HCT116 (cell line): ENCODE measurements around the gene OR9Q1. TPM values are rescaled to one million over a fixed set of nuclear protein-coding genes. Genes with fewer than 3 reads are reported as not detected.

Experiments
- ATAC-seq: fragments of 200-7000 bp; cut with Tn5 transposase; 2 replicates; pipeline ENCODE4 v1.9.1; 2020; ENCODE audit warnings: mild to moderate bottlenecking, moderate library complexity
- BruUV-seq: library from RNA; stranded (reverse); fragments of 400-500 nt; replicated peaks from 2 replicates; lab custom pipeline; 2021; lab: Mats Ljungman, UMichigan
- CTCF ChIA-PET: fragments of 300-600 bp; sonication (Branson Sonifier 250); formaldehyde crosslinking; loops from one replicate; lab custom pipeline; 2021; ENCODE audit warnings: antibody characterized with exemption; lab: Charles Lee
- POLR2A ChIA-PET: fragments of 300-600, 350-600 bp; sonication (Branson Sonifier 250); formaldehyde crosslinking; loops from one replicate; lab custom pipeline; 2021; ENCODE audit warnings: antibody characterized with exemption; lab: Charles Lee
- RAD21 ChIA-PET, 2 experiments: fragments of 300-600 bp; sonication (Branson Sonifier 250); formaldehyde crosslinking; loops; one replicate each; lab custom pipeline; 2023; ENCODE audit warnings: low total read pairs in 2 of 2; ENCODE audit not compliant: uncharacterized antibody in 2 of 2, unreplicated experiment in 2 of 2, low non-redundant PET in 1 of 2; lab: Charles Lee
- DNase-seq: peaks from one replicate; pipeline ENCODE4 v3.0.0-alpha.2; 2010; ENCODE audit warnings: low read depth, low spot score
- H2AFZ ChIP-seq: fragments of 200-600 bp; shearing (Covaris generic), sonication (generic); 2 replicates; pipeline ENCODE4 v1.6.1; 2017; ENCODE audit warnings: low read depth, mixed run types, mixed read lengths, antibody characterized with exemption, low read length; ENCODE audit not compliant: poor library complexity, severe bottlenecking
- H3K27ac ChIP-seq: 2 replicates; pipeline ENCODE4 v1.5.1; 2012; ENCODE audit warnings: low read depth, low read length
- H3K27me3 ChIP-seq: fragments of 200-600 bp; sonication (generic); 2 replicates; pipeline ENCODE4 v1.6.1; 2016; ENCODE audit warnings: mixed run types, low read length, mixed read lengths; ENCODE audit not compliant: insufficient read depth
- H3K36me3 ChIP-seq, 2 experiments: fragments of 200-500 bp in 1 of 2; fragments of 200-600 bp in 1 of 2; sonication (Bioruptor generic) in 1 of 2; sonication (generic) in 1 of 2; 2 replicates each; pipeline versions ENCODE4 v1.5.1 to v1.6.1; 2014 to 2016; ENCODE audit warnings: low read length in 2 of 2, inconsistent platforms in 1 of 2, mixed read lengths in 1 of 2, mixed run types in 1 of 2; ENCODE audit not compliant: insufficient read depth in 2 of 2, control insufficient read depth in 1 of 2
- H3K4me1 ChIP-seq, 2 experiments: fragments of 200-600 bp in 1 of 2; sonication (generic) in 1 of 2; 2 replicates each; pipeline versions ENCODE4 v1.5.1 to v1.6.1; 2012 to 2017; ENCODE audit warnings: low read length in 2 of 2, inconsistent platforms in 1 of 2, mild to moderate bottlenecking in 1 of 2, mixed read lengths in 1 of 2, mixed run types in 1 of 2, moderate library complexity in 1 of 2; ENCODE audit not compliant: insufficient read depth in 2 of 2, control insufficient read depth in 1 of 2
- H3K4me2 ChIP-seq: fragments of 200-600 bp; sonication (generic); 2 replicates; pipeline ENCODE4 v1.6.1; 2017; ENCODE audit warnings: mixed run types, low read length, mixed read lengths
- H3K4me3 ChIP-seq, 2 experiments: fragments of 200-600 bp in 1 of 2; sonication (generic) in 1 of 2; replicated peaks in 1 of 2; 2 replicates each; pipeline ENCODE4 v1.5.1; 2011 to 2016; ENCODE audit warnings: low read length in 2 of 2, control low read depth in 1 of 2, low read depth in 1 of 2, mild to moderate bottlenecking in 1 of 2, mixed read lengths in 1 of 2, mixed run types in 1 of 2
- H3K79me2 ChIP-seq: fragments of 200-600 bp; sonication (generic); 2 replicates; pipeline ENCODE4 v1.6.1; 2017; ENCODE audit warnings: mild to moderate bottlenecking, mixed run types, low read length, moderate library complexity, mixed read lengths; ENCODE audit not compliant: insufficient read depth
- H3K9ac ChIP-seq: fragments of 200-600 bp; sonication (generic); 2 replicates; pipeline ENCODE4 v1.6.1; 2016; ENCODE audit warnings: low read length, mixed read lengths
- H3K9me2 ChIP-seq: fragments of 200-600 bp; sonication (generic), shearing (Covaris generic); 2 replicates; pipeline ENCODE4 v1.6.1; 2017; ENCODE audit warnings: mixed run types, mild to moderate bottlenecking, moderate library complexity; ENCODE audit not compliant: insufficient read depth
- H3K9me3 ChIP-seq, 2 experiments: fragments of 200-500 bp in 1 of 2; fragments of 200-600 bp in 1 of 2; sonication (Bioruptor generic) in 1 of 2; sonication (generic) in 1 of 2; 2 replicates each; pipeline ENCODE4 v1.6.1; 2014 to 2017; ENCODE audit warnings: low read length in 2 of 2, mixed read lengths in 2 of 2, inconsistent platforms in 1 of 2, low read depth in 1 of 2, mild to moderate bottlenecking in 1 of 2, mixed run types in 1 of 2, moderate library complexity in 1 of 2; ENCODE audit not compliant: control insufficient read depth in 1 of 2, insufficient read depth in 1 of 2
- H4K20me1 ChIP-seq: fragments of 200-600 bp; sonication (generic), shearing (Covaris generic); 2 replicates; pipeline ENCODE4 v1.6.1; 2017; ENCODE audit warnings: mixed run types, mild to moderate bottlenecking, moderate library complexity; ENCODE audit not compliant: insufficient read depth
- CBX3 ChIP-seq: IDR thresholded peaks from 2 replicates; pipeline ENCODE4 v1.6.1; 2012; ENCODE audit warnings: low read depth
- CEBPB ChIP-seq: IDR thresholded peaks from 2 replicates; pipeline ENCODE4 v1.6.1; 2012; ENCODE audit warnings: low read depth
- EGR1 ChIP-seq: IDR thresholded peaks from 2 replicates; pipeline ENCODE4 v1.6.1; 2012; ENCODE audit warnings: low read depth
- ELF1 ChIP-seq: IDR thresholded peaks from 2 replicates; pipeline ENCODE4 v1.6.1; 2012; ENCODE audit warnings: low read depth, borderline replicate concordance
- EZH2phosphoT487 ChIP-seq: fragments of 200-600 bp; IDR thresholded peaks from 2 replicates; pipeline ENCODE4 v1.6.1; 2018; ENCODE audit warnings: antibody characterized with exemption, borderline replicate concordance
- FOSL1 ChIP-seq: IDR thresholded peaks from 2 replicates; pipeline ENCODE4 v1.6.1; 2012; ENCODE audit warnings: low read depth
- JUND ChIP-seq: IDR thresholded peaks from 2 replicates; pipeline ENCODE4 v1.6.1; 2012
- POLR2A ChIP-seq: IDR thresholded peaks from 2 replicates; pipeline ENCODE4 v1.7.0; 2011; ENCODE audit warnings: borderline replicate concordance; ENCODE audit not compliant: insufficient read depth, insufficient read length; ENCODE audit errors: extremely low read depth
- POLR2AphosphoS5 ChIP-seq: IDR thresholded peaks from 2 replicates; pipeline ENCODE4 v1.6.1; 2011; ENCODE audit warnings: mild to moderate bottlenecking, low read depth, low read length, moderate library complexity
- SIN3A ChIP-seq: IDR thresholded peaks from 2 replicates; pipeline ENCODE4 v1.6.1; 2012; ENCODE audit warnings: low read depth
- SP1 ChIP-seq: IDR thresholded peaks from 2 replicates; pipeline ENCODE4 v1.6.1; 2012; ENCODE audit warnings: low read depth
- SRF ChIP-seq: IDR thresholded peaks from 2 replicates; pipeline ENCODE4 v1.6.1; 2012; ENCODE audit warnings: low read depth
- TCF7L2 ChIP-seq: IDR thresholded peaks from 2 replicates; pipeline ENCODE4 v1.7.0; 2011; ENCODE audit warnings: borderline replicate concordance, inconsistent platforms; ENCODE audit not compliant: insufficient read depth, insufficient read length; ENCODE audit errors: extremely low read depth
- YY1 ChIP-seq: IDR thresholded peaks from 2 replicates; pipeline ENCODE4 v1.6.1; 2011; ENCODE audit warnings: low read length, low read depth, moderate library complexity, mild to moderate bottlenecking; ENCODE audit not compliant: insufficient replicate concordance; ENCODE audit errors: extremely low read depth
- ZFX ChIP-seq: fragments of 450-650 bp; IDR thresholded peaks from 2 replicates; pipeline ENCODE4 v1.6.1; 2017
- intact Hi-C: fragments of 100-400 bp; cut with micrococcal nuclease; formaldehyde crosslinking; loops from 2 replicates; pipeline ENCODE4 v1.10.0; 2022
- total RNA-seq: library from RNA; stranded (reverse); gene quantifications from one replicate; pipeline ENCODE4 v1.2.1, GENCODE V29; 2021; ENCODE audit not compliant: unreplicated experiment
- TF ChIP-seq, protein P1 (sequence below): IDR thresholded peaks from 2 replicates; pipeline ENCODE4 v1.6.1; 2012
- TF ChIP-seq, protein P2 (sequence below): IDR thresholded peaks from 2 replicates; pipeline ENCODE4 v1.6.1; 2012
- TF ChIP-seq, protein P3 (sequence below): IDR thresholded peaks from 2 replicates; pipeline ENCODE4 v1.6.1; 2011; ENCODE audit warnings: mild to moderate bottlenecking, low read length, moderate library complexity; ENCODE audit not compliant: insufficient replicate concordance; ENCODE audit errors: extremely low read depth
- TF ChIP-seq, protein P4 (sequence below), 3 experiments: fragments of 200-600 bp in 1 of 3; sonication (generic) in 1 of 3; IDR thresholded peaks in 2 of 3; conservative IDR thresholded peaks in 1 of 3; 2 replicates each; pipeline ENCODE4 v1.5.1; 2012 to 2017; ENCODE audit warnings: low read depth in 2 of 3, low read length in 2 of 3, antibody characterized with exemption in 1 of 3, borderline replicate concordance in 1 of 3, control low read depth in 1 of 3, mild to moderate bottlenecking in 1 of 3, mixed read lengths in 1 of 3, mixed run types in 1 of 3, moderate library complexity in 1 of 3; ENCODE audit not compliant: insufficient read depth in 1 of 3

The OR9Q1 gene
- total RNA-seq, 1 experiment from 2014 or later, result not detected

DNA sequence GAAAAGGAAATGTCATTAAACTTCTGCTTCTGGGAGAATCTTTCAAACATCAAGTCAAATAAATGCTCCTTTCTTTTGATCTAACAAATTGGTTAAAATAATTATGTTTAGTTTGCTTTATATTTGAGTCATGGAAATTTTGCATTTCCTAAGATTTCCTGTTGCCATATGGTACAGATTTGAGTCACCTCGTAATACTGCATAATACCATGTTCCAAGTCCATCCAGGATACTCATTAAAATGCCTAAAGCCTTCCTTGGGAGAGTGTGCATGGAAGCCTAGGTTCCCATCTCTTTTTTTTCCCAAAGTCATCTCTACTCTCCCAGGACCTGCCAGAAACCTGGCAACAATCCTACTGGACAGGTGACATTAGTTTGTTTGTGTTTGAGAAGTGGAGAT lies 97.4 kb downstream of the OR9Q1 start:
- Histone ChIP-seq H3K9ac (no peak overlapping the region), H3K27me3 (peaks cover 19% of the 10 kb centered on the region; the same call in 1 of the 2 replicates), H3K27ac (no peak overlapping the region), H3K79me2 (no peaks in the 10 kb centered on the region), H3K9me3 (no peaks in the 10 kb centered on the region), H3K4me3 (no peak overlapping the region), H4K20me1 (no peaks in the 10 kb centered on the region), H3K4me1 (no peaks in the 10 kb centered on the region), H3K9me2 (no peaks in the 10 kb centered on the region), H3K4me2 (no peak overlapping the region), H2AFZ (no peak overlapping the region), H3K36me3 (no peaks in the 10 kb centered on the region; a peak in 1 of 4 replicates)
- no peak for DNase-seq
- no peak for ATAC-seq
- ChIA-PET RAD21 (no interaction called here), CTCF (no interaction called here), POLR2A (no interaction called here)
- TF ChIP-seq, protein P1, sequence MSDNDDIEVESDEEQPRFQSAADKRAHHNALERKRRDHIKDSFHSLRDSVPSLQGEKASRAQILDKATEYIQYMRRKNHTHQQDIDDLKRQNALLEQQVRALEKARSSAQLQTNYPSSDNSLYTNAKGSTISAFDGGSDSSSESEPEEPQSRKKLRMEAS, result no peak
- TF ChIP-seq SRF, result no peak
- no peak for TF ChIP-seq SP1
- no peak for TF ChIP-seq SIN3A
- TF ChIP-seq FOSL1, result no peak
- TF ChIP-seq ZFX, result no peak
- TF ChIP-seq, protein P2, sequence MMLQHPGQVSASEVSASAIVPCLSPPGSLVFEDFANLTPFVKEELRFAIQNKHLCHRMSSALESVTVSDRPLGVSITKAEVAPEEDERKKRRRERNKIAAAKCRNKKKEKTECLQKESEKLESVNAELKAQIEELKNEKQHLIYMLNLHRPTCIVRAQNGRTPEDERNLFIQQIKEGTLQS, result no peak
- TF ChIP-seq ELF1, result no peak
- TF ChIP-seq CEBPB, result no peak
- no peak for TF ChIP-seq EZH2phosphoT487
- no peak for TF ChIP-seq JUND
- TF ChIP-seq POLR2AphosphoS5, result no peak
- TF ChIP-seq CBX3, result no peak
- TF ChIP-seq POLR2A, result no peak
- TF ChIP-seq, protein P3, sequence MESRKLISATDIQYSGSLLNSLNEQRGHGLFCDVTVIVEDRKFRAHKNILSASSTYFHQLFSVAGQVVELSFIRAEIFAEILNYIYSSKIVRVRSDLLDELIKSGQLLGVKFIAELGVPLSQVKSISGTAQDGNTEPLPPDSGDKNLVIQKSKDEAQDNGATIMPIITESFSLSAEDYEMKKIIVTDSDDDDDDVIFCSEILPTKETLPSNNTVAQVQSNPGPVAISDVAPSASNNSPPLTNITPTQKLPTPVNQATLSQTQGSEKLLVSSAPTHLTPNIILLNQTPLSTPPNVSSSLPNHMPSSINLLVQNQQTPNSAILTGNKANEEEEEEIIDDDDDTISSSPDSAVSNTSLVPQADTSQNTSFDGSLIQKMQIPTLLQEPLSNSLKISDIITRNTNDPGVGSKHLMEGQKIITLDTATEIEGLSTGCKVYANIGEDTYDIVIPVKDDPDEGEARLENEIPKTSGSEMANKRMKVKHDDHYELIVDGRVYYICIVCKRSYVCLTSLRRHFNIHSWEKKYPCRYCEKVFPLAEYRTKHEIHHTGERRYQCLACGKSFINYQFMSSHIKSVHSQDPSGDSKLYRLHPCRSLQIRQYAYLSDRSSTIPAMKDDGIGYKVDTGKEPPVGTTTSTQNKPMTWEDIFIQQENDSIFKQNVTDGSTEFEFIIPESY, result no peak
- TF ChIP-seq EGR1, result no peak
- no peak for TF ChIP-seq TCF7L2
- no peak for TF ChIP-seq YY1
- TF ChIP-seq, protein P4, sequence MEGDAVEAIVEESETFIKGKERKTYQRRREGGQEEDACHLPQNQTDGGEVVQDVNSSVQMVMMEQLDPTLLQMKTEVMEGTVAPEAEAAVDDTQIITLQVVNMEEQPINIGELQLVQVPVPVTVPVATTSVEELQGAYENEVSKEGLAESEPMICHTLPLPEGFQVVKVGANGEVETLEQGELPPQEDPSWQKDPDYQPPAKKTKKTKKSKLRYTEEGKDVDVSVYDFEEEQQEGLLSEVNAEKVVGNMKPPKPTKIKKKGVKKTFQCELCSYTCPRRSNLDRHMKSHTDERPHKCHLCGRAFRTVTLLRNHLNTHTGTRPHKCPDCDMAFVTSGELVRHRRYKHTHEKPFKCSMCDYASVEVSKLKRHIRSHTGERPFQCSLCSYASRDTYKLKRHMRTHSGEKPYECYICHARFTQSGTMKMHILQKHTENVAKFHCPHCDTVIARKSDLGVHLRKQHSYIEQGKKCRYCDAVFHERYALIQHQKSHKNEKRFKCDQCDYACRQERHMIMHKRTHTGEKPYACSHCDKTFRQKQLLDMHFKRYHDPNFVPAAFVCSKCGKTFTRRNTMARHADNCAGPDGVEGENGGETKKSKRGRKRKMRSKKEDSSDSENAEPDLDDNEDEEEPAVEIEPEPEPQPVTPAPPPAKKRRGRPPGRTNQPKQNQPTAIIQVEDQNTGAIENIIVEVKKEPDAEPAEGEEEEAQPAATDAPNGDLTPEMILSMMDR (IDR thresholded peaks at IDR 0.05 in 2 of 3, conservative IDR thresholded peaks at IDR 0.05 in 1 of 3; ENCODE audit: borderline replicate concordance in 1 of 3, insufficient read depth in 1 of 3, low read depth in 2 of 3, low read length in 2 of 3), result no peak
- no TSS peak for BruUV-seq
- intact Hi-C loops, result loop anchor here (10.0 kb wide), 1 partner anchor 54 kb away; no protein-coding TSS in a partner anchor
